Ascending aorta (tissue), 2 donors: ENCODE results near the gene CLASRP. TPM values are rescaled to one million over a fixed set of nuclear protein-coding genes. Genes with fewer than 3 reads are reported as not detected.

Experiments used
- DNase-seq, 2 donors: peaks; one replicate each; pipeline ENCODE4 v3.0.0-alpha.2; 2019; ENCODE audit warnings: low spot score in 2 of 2
- H3K27ac ChIP-seq, 2 donors: fragments of 200-600 bp; sonication (generic); one replicate each; pipeline ENCODE4 v1.5.1; 2016 to 2017; ENCODE audit warnings: mild to moderate bottlenecking in 1 of 2
- H3K27me3 ChIP-seq: fragments of 200-600 bp; sonication (generic); one replicate; pipeline ENCODE4 v1.5.1; 2017
- H3K36me3 ChIP-seq, 2 donors: fragments of 200-600 bp; sonication (generic); one replicate each; pipeline ENCODE4 v1.5.1; 2016
- H3K4me1 ChIP-seq, 2 donors: fragments of 200-600 bp; sonication (generic); one replicate each; pipeline ENCODE4 v1.5.1; 2016 to 2017; ENCODE audit warnings: mild to moderate bottlenecking in 1 of 2
- H3K4me3 ChIP-seq, 2 donors: fragments of 200-600 bp; sonication (generic); one replicate each; pipeline ENCODE4 v1.5.1; 2016 to 2017; ENCODE audit warnings: mild to moderate bottlenecking in 1 of 2
- H3K9me3 ChIP-seq, 2 donors: fragments of 200-600 bp; sonication (generic); one replicate each; pipeline ENCODE4 v1.5.1; 2016
- CTCF ChIP-seq, 3 experiments: fragments of 200-600 bp in 2 of 3; fragments of 450-650 bp in 1 of 3; sonication (generic) in 2 of 3; IDR thresholded peaks; one replicate each; pipeline ENCODE4 v1.5.1; 2016 to 2019; ENCODE audit warnings: antibody characterized with exemption in 3 of 3, mild to moderate bottlenecking in 1 of 3, moderate library complexity in 1 of 3
- intact Hi-C: fragments of 100-400 bp; cut with DNase I; formaldehyde crosslinking; loops from one replicate; pipeline ENCODE4 v1.15.1; 2023
- total RNA-seq: library from RNA; depleted of rRNA; stranded (reverse); fragments of >200 nt; gene quantifications from one replicate; pipeline ENCODE4 v1.1.0, GENCODE V29; 2016

Gene CLASRP
- total RNA-seq, 1 donor from 2014 or later: 103 TPM

GRCh38 chr19:45003485-45003884, 35.4 kb upstream of the CLASRP start:
- H3K9me3 ChIP-seq: no peaks in the 10 kb centered on the region
- peaks cover 0 to 5% of the 10 kb centered on the region in 2 donors for H3K4me1 ChIP-seq
- no peaks in the 10 kb centered on the region for H3K27me3 ChIP-seq
- intact Hi-C loops: loop anchor here (2.0 to 5.0 kb wide), 3 partner anchors 35 to 175 kb away; partner anchors contain the start of genes BLOC1S3, CLASRP and TRAPPC6A
- H3K4me3 ChIP-seq: no peak overlapping the region
- H3K27ac ChIP-seq: no peak overlapping the region
- no peak for TF ChIP-seq CTCF (IDR thresholded peaks at IDR 0.05)
- peaks cover 3 to 9% of the 10 kb centered on the region in 2 donors for H3K36me3 ChIP-seq
- DNase-seq: no peak

GRCh38 chr19:45005787-45006186, 33.1 kb upstream of the CLASRP start:
- Histone ChIP-seq H3K27ac (no peak overlapping the region), H3K4me1 (peaks cover 0 to 5% of the 10 kb centered on the region in 2 donors), H3K36me3 (peaks cover 3 to 9% of the 10 kb centered on the region in 2 donors), H3K9me3 (no peaks in the 10 kb centered on the region), H3K27me3 (no peaks in the 10 kb centered on the region), H3K4me3 (no peak overlapping the region)
- intact Hi-C loops: no loop called here
- no peak for TF ChIP-seq CTCF (IDR thresholded peaks at IDR 0.05)
- no peak for DNase-seq

- H3K4me3 ChIP-seq: no peak overlapping the region
- no peak overlapping the region for H3K27ac ChIP-seq
- intact Hi-C loops: no loop called here
- H3K27me3 ChIP-seq: no peaks in the 10 kb centered on the region
- no peaks in the 10 kb centered on the region for H3K4me1 ChIP-seq
- no peak for DNase-seq
- TF ChIP-seq CTCF (IDR thresholded peaks at IDR 0.05): no peak
- H3K36me3 ChIP-seq: peaks cover 13 to 21% of the 10 kb centered on the region in 2 donors
- H3K9me3 ChIP-seq: no peaks in the 10 kb centered on the region
Measured at GRCh38 chr19:45008552-45008951, 30.3 kb upstream of the CLASRP start.

GRCh38 chr19:45009625-45010255, 29.1 kb upstream of the CLASRP start:
- Histone ChIP-seq H3K9me3 (no peaks in the 10 kb centered on the region), H3K27ac (no peak overlapping the region), H3K36me3 (peaks cover 13 to 16% of the 10 kb centered on the region in 2 donors), H3K4me1 (no peaks in the 10 kb centered on the region), H3K4me3 (no peak overlapping the region), H3K27me3 (no peaks in the 10 kb centered on the region)
- no peak for DNase-seq
- no peak for TF ChIP-seq CTCF (IDR thresholded peaks at IDR 0.05)
- intact Hi-C loops: loop anchor here (10.0 kb wide), 1 partner anchor 235 kb away; the partner anchor contains the start of gene EXOC3L2

- intact Hi-C loops: loop anchor here (10.0 kb wide), 1 partner anchor 234 kb away; the partner anchor contains the start of gene EXOC3L2
- DNase-seq: no peak
- H3K4me1 ChIP-seq: no peaks in the 10 kb centered on the region
- H3K36me3 ChIP-seq: peaks cover 13 to 16% of the 10 kb centered on the region in 2 donors
- H3K4me3 ChIP-seq: no peak overlapping the region
- no peaks in the 10 kb centered on the region for H3K27me3 ChIP-seq
- no peak for TF ChIP-seq CTCF (IDR thresholded peaks at IDR 0.05)
- H3K9me3 ChIP-seq: no peaks in the 10 kb centered on the region
- no peak overlapping the region for H3K27ac ChIP-seq
Measured at GRCh38 chr19:45010306-45010705, 28.5 kb upstream of the CLASRP start.
